Prostate gland (tissue), 2 donors: ENCODE data around the gene PRICKLE2. TPM values are rescaled to one million over a fixed set of nuclear protein-coding genes. Genes with fewer than 3 reads are reported as not detected.

Experiments used
- DNase-seq: peaks from one replicate; pipeline ENCODE4 v3.0.0-alpha.2; 2019; ENCODE audit warnings: low spot score
- H3K27ac ChIP-seq, 2 donors: fragments of 200-600 bp; sonication (generic); 2 replicates each; pipeline ENCODE4 v1.5.1; 2017 to 2019
- H3K27me3 ChIP-seq: fragments of 200-600 bp; sonication (generic); replicated peaks from 2 replicates; pipeline ENCODE4 v1.5.1; 2019; ENCODE audit not compliant: insufficient read depth
- H3K36me3 ChIP-seq, 2 donors: fragments of 200-600 bp; sonication (generic); 1 replicate in 1 of 2; 2 replicates in 1 of 2; pipeline versions ENCODE4 v1.5.1 to v1.8.1; 2017 to 2019
- H3K4me1 ChIP-seq: fragments of 200-600 bp; sonication (generic); replicated peaks from 2 replicates; pipeline ENCODE4 v1.5.1; 2019
- H3K4me3 ChIP-seq, 2 donors: fragments of 200-600 bp; sonication (generic); 2 replicates each; pipeline ENCODE4 v1.5.1; 2017 to 2019
- H3K9me3 ChIP-seq: fragments of 200-600 bp; sonication (generic); 2 replicates; pipeline ENCODE4 v1.5.1; 2017
- CTCF ChIP-seq, 4 experiments: fragments of 200-600 bp in 2 of 4; fragments of 450-650 bp in 2 of 4; sonication (generic) in 2 of 4; IDR thresholded peaks; 1 replicate in 3 of 4; 2 replicates in 1 of 4; pipeline ENCODE4 v1.5.1; 2016 to 2019; ENCODE audit warnings: antibody characterized with exemption in 4 of 4, mild to moderate bottlenecking in 2 of 4, moderate library complexity in 2 of 4
- POLR2A ChIP-seq: fragments of 450-650 bp; IDR thresholded peaks from one replicate; pipeline ENCODE4 v1.6.1; 2016; ENCODE audit warnings: antibody characterized with exemption, mild to moderate bottlenecking
- POLR2AphosphoS5 ChIP-seq: sonication (generic); formaldehyde crosslinking; IDR thresholded peaks from one replicate; pipeline ENCODE4 v1.6.1; 2017; ENCODE audit warnings: antibody characterized with exemption
- WGBS: methylation state at CpG from one replicate; pipeline ENCODE4 v1.1.5; 2018; 5-methylcytosine and 5-hydroxymethylcytosine counted together
- intact Hi-C: fragments of 100-400 bp; cut with DNase I; formaldehyde crosslinking; loops from one replicate; pipeline ENCODE4 v1.14.2; 2022
- total RNA-seq, 2 donors: library from RNA; depleted of rRNA; stranded (reverse); fragments of >200 nt; gene quantifications; one replicate each; pipeline ENCODE4 v1.1.0, GENCODE V29; 2016

PRICKLE2 gene
- total RNA-seq, 2 donors from 2014 or later: 11.9 to 21.0 TPM

DNA sequence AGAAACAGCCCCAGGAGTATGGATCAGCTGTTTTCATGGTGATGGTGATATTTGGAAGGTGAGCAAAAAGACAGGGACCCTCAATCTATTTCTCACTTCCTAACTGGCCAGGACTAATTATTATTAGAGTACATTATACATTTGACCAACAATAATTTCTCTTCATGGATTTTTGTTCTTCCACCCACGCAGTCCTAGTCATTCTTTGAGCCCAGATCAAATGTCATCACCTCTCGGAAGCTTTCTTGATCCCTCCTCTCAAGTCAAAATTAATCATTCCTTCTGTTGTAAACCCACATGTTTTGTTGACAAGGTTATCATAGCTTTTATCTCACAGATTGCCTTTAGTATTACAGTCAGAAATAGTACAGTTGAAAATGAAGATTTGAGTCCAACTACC is 29.2 kb upstream of the PRICKLE2 start:
- H3K4me3 ChIP-seq: no peak overlapping the region
- no peaks in the 10 kb centered on the region for H3K27me3 ChIP-seq
- H3K4me1 ChIP-seq: no peaks in the 10 kb centered on the region
- no peak for DNase-seq
- H3K36me3 ChIP-seq: no peaks in the 10 kb centered on the region
- H3K27ac ChIP-seq: no peak overlapping the region
- no peak for TF ChIP-seq POLR2A
- no peak for TF ChIP-seq POLR2AphosphoS5
- no peak for TF ChIP-seq CTCF (IDR thresholded peaks at IDR 0.05)
- 64% methylated on average over 2 of the region's 2 CpGs for WGBS
- intact Hi-C loops: no loop called here
- H3K9me3 ChIP-seq: no peaks in the 10 kb centered on the region

DNA sequence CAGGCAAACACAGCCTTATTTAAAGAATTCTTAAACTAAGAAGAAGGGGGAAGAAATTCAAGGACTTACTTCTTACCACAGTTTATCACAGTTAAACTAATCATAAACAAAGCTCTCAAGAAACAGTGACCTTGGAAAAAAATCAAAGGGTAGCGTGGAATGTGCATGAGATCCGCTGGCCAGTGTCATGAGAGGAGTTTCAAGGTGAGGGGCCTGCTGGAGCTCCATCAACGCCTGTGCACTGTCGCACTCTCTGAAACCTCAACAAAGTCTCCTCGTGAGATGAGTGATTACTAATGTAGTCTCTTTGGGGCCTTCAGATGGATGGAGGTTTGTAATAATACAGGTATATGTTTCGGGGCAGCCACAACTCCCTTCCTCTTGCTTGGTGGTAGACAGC is 28.4 kb upstream of the PRICKLE2 start:
- Histone ChIP-seq H3K4me1 (no peaks in the 10 kb centered on the region), H3K27me3 (no peaks in the 10 kb centered on the region), H3K4me3 (no peak overlapping the region), H3K27ac (no peak overlapping the region), H3K36me3 (no peaks in the 10 kb centered on the region), H3K9me3 (no peaks in the 10 kb centered on the region)
- TF ChIP-seq POLR2AphosphoS5 (no peak), CTCF (IDR thresholded peaks at IDR 0.05) (no peak), POLR2A (no peak)
- intact Hi-C loops: no loop called here
- 93% methylated on average over 6 of the region's 6 CpGs for whole genome bisulfite sequencing
- no peak for DNase-seq

GRCh38 chr3:64251019-64251418 is 25.8 kb upstream of the PRICKLE2 start:
- Histone ChIP-seq H3K36me3 (no peaks in the 10 kb centered on the region), H3K4me3 (no peak overlapping the region), H3K27ac (no peak overlapping the region), H3K9me3 (no peaks in the 10 kb centered on the region), H3K4me1 (no peaks in the 10 kb centered on the region), H3K27me3 (no peaks in the 10 kb centered on the region)
- intact Hi-C loops: no loop called here
- WGBS: 93% methylated on average over 3 of the region's 3 CpGs
- DNase-seq: no peak
- TF ChIP-seq POLR2A (no peak), CTCF (IDR thresholded peaks at IDR 0.05) (no peak), POLR2AphosphoS5 (no peak)

GRCh38 chr3:64247991-64248646 is 22.9 kb upstream of the PRICKLE2 start:
- H3K4me1 ChIP-seq: no peaks in the 10 kb centered on the region
- TF ChIP-seq POLR2AphosphoS5: no peak
- no peak for TF ChIP-seq CTCF (IDR thresholded peaks at IDR 0.05)
- TF ChIP-seq POLR2A: no peak
- no peak overlapping the region for H3K27ac ChIP-seq
- WGBS: 64% methylated on average over 4 of the region's 4 CpGs
- H3K9me3 ChIP-seq: no peaks in the 10 kb centered on the region
- intact Hi-C loops: no loop called here
- no peak for DNase-seq
- H3K36me3 ChIP-seq: no peaks in the 10 kb centered on the region
- no peak overlapping the region for H3K4me3 ChIP-seq
- no peaks in the 10 kb centered on the region for H3K27me3 ChIP-seq
